Endothelial cell of hepatic sinusoid (primary cell): Measurements from ENCODE around the gene CASP7.

Source experiments
- in situ Hi-C: cut with HindIII; loops from 2 replicates; pipeline ENCODE4 v1.10.0; 2017; ENCODE audit warnings: low sequenced_read_pairs

CASP7 gene

DNA sequence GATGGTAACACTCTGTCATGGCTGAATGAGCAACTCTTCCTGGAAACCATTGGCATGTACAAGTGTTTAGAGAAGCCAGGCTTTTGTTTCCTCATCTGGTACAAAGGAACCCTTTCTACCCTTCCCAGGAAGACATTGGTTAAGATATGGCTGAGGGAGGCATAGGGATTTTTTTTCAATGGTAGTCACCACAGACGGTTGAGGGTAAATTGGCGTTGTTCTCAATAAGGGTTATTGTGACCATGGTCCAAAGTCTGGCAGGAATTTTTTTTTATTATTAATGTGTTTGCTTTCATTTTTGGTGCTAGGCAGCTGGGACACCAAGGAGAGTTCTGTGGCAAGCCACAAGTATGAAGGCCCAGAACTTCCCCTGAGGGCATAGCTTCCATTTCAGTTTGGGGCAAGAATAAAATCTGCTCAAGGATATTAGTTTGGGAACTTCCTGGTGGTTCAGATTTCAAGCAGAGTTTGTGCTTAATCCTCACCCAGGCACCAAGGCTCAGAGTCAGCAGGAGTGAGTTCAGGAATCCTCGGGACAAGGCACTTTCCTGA is 71.5 kb downstream of the CASP7 start, which contains the start of gene PLEKHS1:
PLEKHS1 (plus strand) TSS at position 502 of the 552 bp plus-strand sequence. CDS start 3,596 bp downstream, outside the sequence.
- in situ Hi-C loops = no loop called here

DNA sequence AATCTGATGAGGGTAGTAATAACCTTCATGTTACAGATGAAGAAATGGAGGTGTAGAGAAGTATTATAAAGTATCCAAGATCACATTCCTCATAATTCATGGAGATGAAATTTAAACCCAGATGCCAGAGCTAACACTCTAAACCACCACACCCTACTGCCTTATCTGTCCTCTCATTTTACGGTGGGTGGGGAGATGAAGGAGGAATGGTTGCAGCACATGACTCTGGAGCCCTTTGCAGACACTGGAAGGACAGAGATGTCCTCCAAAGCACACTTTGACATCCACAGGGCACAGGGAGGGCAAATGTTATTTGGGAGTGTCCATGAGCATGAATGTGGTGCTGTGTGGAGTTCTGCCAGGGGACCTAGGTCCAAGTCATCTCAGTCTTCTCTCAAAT is 72.8 kb downstream of the CASP7 start:
- in situ Hi-C loops = no loop called here

DNA sequence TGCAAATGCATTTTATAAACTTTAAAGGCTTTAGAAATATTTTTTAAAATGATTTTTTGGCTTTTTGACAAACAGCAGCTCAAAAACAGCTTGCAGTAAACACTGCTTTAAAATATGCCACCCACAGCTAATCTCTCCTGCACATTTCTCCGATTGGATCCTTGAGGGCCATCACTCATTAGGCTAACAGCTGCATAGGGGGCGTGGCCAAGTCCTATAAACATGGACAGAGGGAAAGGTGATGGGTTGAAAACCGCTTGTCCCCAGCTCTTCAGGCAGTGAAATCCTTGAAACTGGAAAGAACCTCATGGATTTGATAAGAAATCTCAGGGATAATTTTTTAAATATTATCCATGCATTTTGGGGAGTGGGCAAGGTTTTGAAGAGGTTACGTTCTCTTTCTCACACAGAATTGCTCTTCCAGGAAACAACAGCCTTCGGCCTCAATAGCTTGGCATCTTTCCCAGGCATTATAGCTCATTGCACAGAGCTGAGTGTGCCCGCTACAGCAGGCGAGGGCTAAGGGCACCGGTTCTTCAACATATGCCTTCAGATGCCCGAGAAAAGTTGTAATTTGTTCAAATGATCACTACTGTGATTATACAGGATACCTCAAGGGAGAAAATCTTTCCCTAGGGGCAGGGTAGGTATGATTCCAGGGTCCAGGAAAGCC is 73.4 kb downstream of the CASP7 start:
- in situ Hi-C loops = no loop called here

DNA sequence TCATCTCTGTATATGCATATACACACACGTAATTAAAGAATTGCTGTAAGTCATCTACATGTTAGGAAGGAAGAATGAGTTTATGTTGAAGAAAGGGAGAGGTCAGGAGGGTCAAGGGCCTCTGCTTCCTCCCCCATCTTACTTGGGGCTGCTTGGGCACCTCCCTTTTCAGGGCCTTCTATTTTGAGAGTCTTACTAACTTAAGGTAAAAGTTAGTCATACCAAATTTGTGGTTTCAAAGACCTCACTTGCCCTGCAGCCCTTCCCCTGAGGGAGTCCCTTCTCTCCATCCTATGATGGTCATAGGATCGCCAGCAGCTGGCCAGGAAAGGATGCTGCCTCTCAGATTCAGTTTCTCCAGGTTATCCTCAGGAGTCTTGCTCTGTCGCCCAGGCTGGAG is 74.4 kb downstream of the CASP7 start:
- in situ Hi-C loops = no loop called here

DNA sequence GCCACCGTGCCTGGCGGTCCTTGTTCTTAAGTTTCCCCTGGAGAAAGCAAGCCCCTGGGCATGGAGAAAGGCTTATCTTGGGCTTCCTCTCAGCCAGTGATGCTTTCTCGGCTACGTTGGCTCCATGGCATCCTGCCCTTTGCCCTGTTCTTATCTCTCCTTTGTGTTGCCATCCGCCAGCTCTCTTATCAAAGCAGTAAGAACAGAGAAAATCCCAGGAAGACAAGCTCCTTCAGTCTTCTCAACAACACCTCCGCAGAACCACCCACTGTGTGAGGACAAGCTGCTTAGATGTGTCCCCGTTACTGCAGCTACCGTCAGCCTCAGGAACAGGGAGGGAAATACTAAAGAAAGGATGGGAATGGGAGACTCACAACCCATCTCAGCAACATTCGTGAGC is 75.1 kb downstream of the CASP7 start:
- in situ Hi-C loops = no loop called here

DNA sequence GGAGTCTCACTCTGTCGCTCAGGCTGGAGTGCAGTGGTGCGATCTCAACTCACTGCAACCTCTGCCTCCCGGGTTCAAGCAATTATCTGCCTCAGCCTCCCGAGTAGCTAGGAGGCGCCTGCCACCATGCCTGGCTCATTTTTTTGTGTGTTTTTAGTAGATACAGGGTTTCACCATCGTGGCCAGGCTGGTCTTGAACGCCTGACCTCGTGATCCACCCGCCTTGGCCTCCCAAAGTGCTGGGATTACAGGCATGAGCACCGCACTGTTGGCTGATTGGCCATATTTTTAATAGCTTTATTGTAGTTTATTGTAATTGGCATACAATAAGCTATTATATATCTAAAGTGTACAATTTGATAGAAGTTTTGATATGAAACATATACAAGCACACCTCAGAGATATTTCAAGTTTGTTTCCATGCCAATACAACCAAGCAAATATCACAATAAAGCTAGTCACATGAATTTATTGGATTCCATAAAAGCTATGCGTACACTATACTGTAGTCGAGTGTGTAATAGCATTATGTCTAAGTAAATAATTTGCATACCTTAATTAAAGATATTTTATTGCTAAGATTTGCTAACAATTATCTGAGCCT is 77.3 kb downstream of the CASP7 start:
- in situ Hi-C loops = no loop called here

DNA sequence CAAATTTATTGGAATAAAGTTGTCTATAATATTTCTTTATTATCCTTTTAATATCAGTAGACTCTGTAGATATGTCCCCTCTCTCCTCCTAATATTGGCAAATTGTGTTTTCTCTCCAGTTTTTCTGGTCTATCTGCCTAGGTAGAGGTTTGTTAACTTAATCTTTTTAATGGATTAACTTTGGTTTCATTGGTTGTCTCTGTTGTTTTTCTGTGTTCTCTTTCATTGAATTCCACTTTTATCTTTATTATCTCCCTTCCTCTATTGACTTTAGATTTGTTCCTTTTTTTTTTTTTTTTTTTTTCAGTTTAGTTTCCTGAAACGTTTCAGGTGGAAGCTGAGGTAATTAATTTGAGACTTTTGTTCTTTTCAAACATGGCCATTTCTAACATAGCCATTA is 82.4 kb downstream of the CASP7 start:
- in situ Hi-C loops = no loop called here

DNA sequence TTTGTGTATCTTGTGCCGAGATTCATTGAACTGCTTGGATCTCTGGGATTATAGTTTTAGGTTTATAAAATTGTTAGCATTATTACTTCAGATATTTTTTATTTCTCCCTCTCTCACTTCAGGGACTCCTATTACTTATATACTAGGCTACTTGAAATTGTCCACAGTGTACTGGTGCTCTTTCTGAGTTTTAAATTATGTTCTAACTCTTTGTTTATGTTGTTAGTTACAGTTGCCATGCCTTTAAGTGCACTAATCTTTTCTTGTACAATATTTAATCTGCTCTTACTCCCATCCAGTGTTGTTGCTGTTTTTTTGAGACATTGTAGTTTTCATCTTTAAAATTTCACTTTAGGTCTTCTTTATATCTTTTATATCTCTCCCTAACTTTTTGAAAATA is 84.9 kb downstream of the CASP7 start:
- in situ Hi-C loops = no loop called here

DNA sequence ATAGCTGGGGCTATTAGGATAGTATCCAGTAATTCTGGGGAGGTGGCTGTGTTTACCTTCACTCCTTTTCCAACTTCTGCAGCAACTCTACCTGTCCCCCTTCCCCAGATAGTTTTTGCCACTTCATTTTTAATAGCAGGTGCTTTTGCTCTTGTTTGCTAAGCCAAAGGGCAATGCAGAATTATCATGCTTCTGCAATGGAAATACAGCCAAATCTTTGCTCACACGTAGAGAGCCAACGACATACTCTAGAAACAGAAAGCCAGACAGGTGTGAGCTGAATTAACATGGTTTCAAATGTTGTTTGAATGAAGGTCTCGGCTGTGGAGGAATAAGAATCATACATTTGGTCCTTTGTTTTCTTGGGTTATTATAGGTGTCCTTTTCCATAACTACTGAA is 86.2 kb downstream of the CASP7 start:
- in situ Hi-C loops = no loop called here

DNA sequence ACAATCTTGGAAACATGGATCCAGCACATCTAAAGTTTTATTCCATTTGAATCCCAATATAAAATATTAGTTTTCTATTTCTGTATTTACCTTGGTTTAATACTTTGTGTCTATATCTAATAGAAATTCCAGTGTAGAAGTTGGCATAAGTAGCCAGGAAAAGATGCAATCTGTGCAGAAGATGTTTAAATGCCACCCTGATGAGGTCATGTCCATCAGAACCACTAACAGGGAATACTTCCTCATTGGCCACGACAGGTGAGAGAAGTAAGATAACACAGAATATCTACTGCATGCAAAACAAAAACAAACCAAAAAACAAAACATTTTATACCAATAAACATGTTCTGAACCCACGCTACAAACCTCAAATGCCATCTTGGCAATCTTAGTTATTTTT is 87.5 kb downstream of the CASP7 start:
- in situ Hi-C loops = no loop called here

DNA sequence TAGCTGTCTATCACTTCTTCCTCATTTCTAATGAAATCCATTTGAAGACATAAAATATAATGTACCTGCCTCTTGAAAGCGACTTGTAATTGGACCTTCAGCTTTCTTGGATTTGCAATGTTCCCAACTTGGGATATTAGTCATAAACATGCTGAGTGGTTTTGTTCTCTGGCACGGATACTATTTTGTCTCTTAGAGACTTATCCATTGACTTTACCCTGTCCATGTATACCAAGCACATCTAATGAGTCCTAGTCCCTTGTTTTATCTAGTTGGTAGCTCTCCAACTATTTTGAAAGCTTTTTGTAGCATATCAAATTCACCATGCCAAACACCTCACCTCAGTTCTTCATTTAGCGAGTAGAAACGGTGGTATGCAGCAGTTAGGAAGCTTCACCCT is 90.6 kb downstream of the CASP7 start:
- in situ Hi-C loops = loop anchor here (10.0 kb wide), 1 partner anchor 76 kb away; no protein-coding TSS in a partner anchor

DNA sequence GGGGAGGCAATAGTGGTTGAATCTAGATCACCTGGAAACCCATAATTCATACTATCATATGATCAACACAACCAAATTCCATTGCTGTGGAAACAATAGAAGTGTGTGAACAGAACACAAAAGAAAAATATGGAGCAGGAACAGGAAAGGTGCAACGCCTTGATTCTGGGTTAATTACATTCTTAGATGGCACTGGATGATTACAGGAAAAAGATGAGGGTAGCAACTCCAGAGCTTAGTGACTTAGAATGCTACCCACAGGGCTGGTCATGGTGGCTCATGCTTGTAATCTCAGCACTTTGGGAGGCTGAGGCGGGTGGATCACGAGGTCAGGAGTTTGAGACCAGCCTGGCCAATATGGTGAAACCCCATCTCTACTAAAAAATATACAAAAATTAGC is 91.4 kb downstream of the CASP7 start:
- in situ Hi-C loops = loop anchor here (10.0 kb wide), 1 partner anchor 76 kb away; no protein-coding TSS in a partner anchor

DNA sequence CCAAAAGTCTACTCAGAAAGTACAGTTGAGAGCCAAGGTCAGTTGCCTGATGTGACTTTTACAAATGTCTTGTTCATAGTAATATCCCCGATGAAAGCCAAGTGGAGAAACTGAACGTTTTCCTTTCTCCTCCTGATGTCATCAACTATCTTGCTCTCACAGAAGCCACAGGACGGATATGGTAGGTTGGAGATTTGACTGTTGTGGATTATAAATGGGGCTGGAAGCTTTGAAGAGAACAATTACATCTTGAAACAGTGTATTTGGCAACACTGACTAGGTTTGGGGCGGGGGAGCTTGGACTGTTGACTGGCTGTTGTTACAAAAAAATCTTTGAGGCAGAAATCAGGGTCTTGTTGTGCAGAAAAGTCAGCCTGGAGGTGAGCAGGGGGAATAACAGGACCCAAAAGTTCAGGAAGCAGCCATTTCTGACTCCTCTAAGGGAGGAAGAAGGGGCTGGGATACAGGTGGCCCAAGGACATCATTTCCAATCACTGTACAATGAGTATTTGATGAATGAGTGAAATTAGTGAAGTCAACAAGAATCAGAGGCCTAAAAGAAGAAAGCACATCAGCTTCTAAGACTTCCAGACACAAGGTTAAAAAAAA is 96.1 kb downstream of the CASP7 start:
- in situ Hi-C loops = loop anchor here (10.0 kb wide), 1 partner anchor 81 kb away; no protein-coding TSS in a partner anchor

DNA sequence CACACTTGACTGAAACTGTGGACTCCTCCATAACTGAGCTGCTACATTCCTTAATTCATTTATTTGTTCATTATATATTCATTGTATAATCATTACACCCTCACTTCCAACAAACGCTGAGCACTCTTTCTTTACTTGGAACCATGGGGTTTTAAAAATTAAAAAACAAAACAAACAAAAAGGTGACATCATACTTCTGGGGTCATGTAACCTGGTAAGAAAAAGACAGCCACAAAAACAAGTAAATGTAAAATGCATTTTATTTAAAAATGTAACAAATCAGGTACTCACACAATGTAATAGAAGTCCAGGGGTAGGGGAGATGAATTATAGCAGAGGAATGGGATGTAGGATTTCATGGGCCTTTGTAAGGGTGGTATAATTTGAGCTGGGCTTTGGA is 96.8 kb downstream of the CASP7 start:
- in situ Hi-C loops = loop anchor here (10.0 kb wide), 1 partner anchor 82 kb away; no protein-coding TSS in a partner anchor
